HG03175 (cell line): ENCODE results near the gene TFIP11.

Source experiments
- ATAC-seq: cut with Tn5 transposase; IDR thresholded peaks from one replicate; pipeline ENCODE4 v1.9.1; 2021; ENCODE audit warnings: mild to moderate bottlenecking, moderate library complexity; ENCODE audit not compliant: unreplicated experiment

TFIP11 gene

GRCh38 chr22:26450453-26451185 is 61.7 kb downstream of the TFIP11 start:
- no peak for ATAC-seq

DNA sequence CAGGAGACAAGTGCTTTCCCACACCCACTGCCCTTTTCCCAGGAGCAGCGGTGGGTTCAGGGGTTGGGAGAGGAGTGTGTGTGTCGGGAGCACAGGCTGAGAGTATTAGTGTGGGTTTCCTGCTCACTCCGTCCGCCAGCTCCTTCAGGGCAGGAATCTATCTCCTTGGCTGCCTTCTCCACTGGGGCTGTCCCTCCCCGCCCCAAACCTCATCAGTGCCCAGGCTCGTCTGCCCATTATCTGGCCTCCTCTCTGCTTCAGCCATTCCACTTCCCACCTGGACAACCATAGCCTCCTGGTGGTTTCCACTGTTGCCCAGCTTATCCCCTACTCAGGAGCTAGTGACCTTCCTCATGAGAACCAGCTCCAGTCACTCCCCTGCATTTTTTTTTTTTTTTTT is 63.3 kb downstream of the TFIP11 start:
- ATAC-seq: no peak

GRCh38 chr22:26448334-26448733 is 63.9 kb downstream of the TFIP11 start:
- no peak for ATAC-seq

DNA sequence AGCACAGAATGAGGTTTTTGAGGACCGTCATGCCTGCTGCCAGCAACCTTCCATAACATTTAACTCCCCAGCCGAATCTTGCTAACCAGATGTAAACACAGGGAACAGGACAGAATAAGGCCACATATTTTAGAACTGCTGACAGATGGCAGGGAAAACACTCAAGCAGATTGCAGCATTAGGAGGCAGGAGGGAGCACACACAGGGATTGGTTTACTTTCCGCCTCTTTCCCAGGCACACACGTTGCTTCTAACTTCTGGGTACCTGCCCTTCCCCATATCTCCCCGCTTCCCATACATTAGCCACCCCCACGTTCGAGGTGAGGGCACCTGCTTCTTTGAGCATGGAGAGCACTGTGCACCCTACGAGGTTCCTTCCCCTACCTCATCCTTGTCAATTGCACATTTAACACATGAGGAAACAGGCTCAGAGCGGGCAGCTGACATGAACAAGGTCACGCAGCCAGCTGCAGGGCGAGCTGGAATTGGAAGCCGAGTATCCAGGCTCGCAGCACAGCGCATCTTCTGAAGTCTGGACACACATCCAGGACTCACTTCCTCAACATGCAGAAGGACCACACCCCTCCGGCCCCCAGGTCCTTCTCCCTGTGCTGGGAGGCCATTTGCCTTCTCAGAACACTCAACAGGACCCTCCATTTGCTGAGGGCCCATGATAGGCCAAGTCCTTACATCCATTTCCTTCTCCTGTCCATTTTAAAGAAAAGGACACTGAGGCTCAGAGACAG is 64.5 kb downstream of the TFIP11 start:
- no peak for ATAC-seq

DNA sequence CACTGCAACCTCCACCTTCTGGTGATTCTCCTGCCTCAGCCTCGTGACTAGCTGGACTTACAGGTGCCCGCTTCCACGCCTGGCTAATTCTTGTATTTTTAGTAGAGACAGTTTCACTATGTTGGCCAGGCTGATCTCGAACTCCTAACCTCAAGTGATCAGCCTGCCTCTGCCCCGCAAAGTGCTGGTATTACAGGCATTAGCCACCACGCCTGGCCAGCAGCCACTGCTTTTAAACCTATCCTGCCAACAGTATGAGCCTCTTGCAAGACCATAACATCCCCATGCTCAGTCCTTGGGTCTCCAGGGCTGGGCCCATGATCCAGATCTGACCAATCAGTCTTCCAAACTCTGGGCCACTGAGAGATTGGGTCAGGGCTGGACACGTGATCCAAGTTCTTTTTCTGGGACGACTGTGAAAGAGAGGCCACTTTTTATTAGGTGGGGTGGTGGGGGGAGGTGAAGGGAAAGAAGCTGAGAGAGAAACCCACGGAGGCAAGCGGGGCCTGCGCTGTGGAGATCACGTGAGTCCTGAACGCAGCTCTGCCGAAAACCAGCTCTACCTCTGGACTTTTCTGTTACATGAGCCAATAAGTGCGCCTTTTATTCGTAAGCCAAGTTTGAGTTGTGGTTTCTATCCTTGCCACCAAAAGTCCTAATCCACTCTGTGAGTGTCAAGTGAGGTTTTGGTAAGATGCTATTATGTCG is 65.3 kb downstream of the TFIP11 start:
- ATAC-seq: no peak

GRCh38 chr22:26445577-26446275 is 66.5 kb downstream of the TFIP11 start:
- no peak for ATAC-seq

DNA sequence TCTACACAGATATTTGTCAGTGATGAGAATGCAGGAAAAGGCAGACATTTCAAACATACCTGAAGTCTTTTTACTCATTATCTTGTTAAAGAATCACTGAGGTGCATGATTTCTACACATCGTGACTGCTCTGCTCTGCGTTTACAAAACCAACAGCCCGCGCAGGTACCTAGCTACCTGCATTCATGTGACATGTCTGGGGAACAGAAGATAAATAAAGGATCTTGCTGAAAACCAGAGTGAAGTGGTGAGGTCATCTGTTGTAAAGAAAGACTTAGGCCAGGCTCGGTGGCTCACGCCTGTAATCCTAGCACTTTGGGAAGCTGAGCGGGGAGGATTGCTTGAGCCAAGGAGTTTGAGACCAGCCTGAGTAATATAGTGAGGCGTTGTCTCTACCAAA is 67.5 kb downstream of the TFIP11 start:
- no peak for ATAC-seq

DNA sequence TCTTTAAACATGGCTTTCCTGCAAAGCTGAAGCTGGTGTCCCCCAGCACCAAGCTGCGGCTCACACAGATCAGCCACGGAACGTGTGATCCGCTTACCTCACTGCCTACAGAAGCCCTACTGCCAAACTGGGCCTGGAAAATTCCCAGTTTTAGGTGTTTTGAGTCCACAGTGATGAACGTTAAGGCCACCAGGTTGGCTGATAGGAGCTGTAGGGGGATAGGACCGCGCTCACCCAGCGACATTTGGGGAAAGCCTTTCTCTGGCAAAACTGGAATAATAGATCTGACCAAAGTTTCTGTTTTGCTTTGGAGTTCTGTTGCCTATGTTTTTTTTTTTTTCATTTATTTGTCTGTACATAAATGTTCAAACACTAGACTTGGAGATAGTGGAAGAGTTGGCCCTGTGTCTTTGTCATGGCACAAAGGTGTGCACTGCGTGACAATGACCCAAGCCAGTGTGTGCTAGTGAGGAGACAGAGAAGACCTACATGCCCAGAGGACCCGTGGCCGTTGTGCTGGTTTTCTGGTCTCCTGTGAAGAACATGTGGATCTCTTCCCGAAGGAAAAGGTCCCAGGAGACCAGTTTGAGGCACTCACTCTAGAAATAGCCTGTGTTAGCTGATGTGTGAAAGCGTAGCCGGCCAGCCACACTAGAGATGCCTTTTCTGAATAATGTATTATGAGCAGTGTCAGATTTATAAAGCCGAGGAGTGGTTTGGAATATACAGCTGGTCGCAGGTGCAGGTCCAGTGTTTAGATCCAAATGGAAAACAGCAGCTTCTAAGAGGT is 68.2 kb downstream of the TFIP11 start:
- ATAC-seq: no peak

DNA sequence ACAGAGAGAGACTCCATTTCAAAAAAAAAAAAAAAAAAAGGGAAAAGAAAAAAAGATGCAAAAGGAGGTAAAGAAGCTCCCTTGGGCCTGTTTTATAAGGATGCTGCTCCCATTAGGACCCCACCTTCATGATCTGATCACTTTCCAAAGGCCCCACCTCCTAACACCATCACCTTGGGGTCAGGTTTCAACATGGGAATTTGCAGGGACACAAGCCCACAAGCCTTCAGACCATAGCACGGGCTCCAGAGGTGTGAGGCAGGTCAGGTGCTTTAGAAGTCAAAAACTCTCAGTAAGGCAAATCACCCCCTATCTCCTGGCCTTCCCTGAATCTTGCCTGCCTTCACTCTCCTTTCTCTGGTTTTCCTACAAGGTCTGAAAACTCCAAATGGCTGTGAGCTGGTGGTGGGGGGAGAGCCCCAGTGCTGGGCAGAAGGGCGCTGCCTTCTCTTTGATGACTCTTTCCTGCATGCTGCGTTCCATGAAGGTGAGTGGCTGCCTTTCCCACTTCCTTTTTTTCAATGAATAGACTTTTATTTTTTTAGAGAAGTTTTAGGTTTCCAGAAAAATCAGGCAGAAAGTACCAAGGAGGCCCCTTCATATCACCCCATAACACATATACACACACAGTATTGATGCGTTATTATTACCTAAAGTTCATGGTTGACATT is 70.1 kb downstream of the TFIP11 start:
- no peak for ATAC-seq
